GM19351 (cell line): ENCODE measurements around the gene NLRP7.
"Not testable (repeated sequence)": the region's sequence is repeated elsewhere in the genome, so short reads cannot be mapped to it uniquely, and the experiment has no call there.

Experiments
- ATAC-seq: cut with Tn5 transposase; IDR thresholded peaks from one replicate; pipeline ENCODE4 v1.9.1; 2021; ENCODE audit warnings: mild to moderate bottlenecking, moderate library complexity; ENCODE audit not compliant: unreplicated experiment

The NLRP7 gene

GRCh38 chr19:54919646-54920563 is 27.4 kb downstream of the NLRP7 start:
- not testable (repeated sequence) for ATAC-seq

GRCh38 chr19:54918499-54918898 is 28.8 kb downstream of the NLRP7 start:
- ATAC-seq: no peak

- peak; percentile 47 for ATAC-seq
Measured at GRCh38 chr19:54916822-54917221, 30.5 kb downstream of the NLRP7 start.

- ATAC-seq: not testable (repeated sequence)
Measured at GRCh38 chr19:54907899-54908298, 39.4 kb downstream of the NLRP7 start.

GRCh38 chr19:54906819-54907218 is 40.5 kb downstream of the NLRP7 start:
- ATAC-seq: no peak

- ATAC-seq: no peak
Measured at GRCh38 chr19:54905803-54906511, 41.4 kb downstream of the NLRP7 start, which contains the start of gene NCR1. Gene NCR1, plus strand, starts transcription at chr19:54906148. Its CDS starts 40 bp downstream, at chr19:54906188.

- ATAC-seq: no peak
Measured at GRCh38 chr19:54905421-54905802, 41.9 kb downstream of the NLRP7 start.

GRCh38 chr19:54904261-54904660 is 43.1 kb downstream of the NLRP7 start:
- ATAC-seq: not testable (repeated sequence)

- ATAC-seq: no peak
Measured at GRCh38 chr19:54903303-54903702, 44.0 kb downstream of the NLRP7 start.

- ATAC-seq: no peak
Measured at GRCh38 chr19:54902061-54902460, 45.3 kb downstream of the NLRP7 start.

GRCh38 chr19:54901153-54901552 is 46.2 kb downstream of the NLRP7 start:
- ATAC-seq: not testable (repeated sequence)

GRCh38 chr19:54899646-54900045 is 47.7 kb downstream of the NLRP7 start:
- ATAC-seq: not testable (repeated sequence)

GRCh38 chr19:54898685-54899084 is 48.6 kb downstream of the NLRP7 start:
- not testable (repeated sequence) for ATAC-seq

GRCh38 chr19:54896036-54896435 is 51.3 kb downstream of the NLRP7 start:
- ATAC-seq: no peak

GRCh38 chr19:54894106-54894505 is 53.2 kb downstream of the NLRP7 start:
- ATAC-seq: not testable (repeated sequence)

GRCh38 chr19:54893406-54893805 is 53.9 kb downstream of the NLRP7 start:
- no peak for ATAC-seq

- no peak for ATAC-seq
Measured at GRCh38 chr19:54889566-54889965, 57.8 kb downstream of the NLRP7 start.

- no peak for ATAC-seq
Measured at GRCh38 chr19:54888239-54888638, 59.1 kb downstream of the NLRP7 start.

GRCh38 chr19:54883228-54883627 is 64.1 kb downstream of the NLRP7 start:
- ATAC-seq: no peak

GRCh38 chr19:54882758-54883157 is 64.6 kb downstream of the NLRP7 start:
- no peak for ATAC-seq

- ATAC-seq: no peak
Measured at GRCh38 chr19:54881884-54882283, 65.4 kb downstream of the NLRP7 start.

GRCh38 chr19:54877471-54877870 is 69.9 kb downstream of the NLRP7 start:
- ATAC-seq: no peak
